Nephron progenitor cell (in vitro differentiated cells): ENCODE measurements around the gene ABCG2.
"Not testable (repeated sequence)": the region's sequence is repeated elsewhere in the genome, so short reads cannot be mapped to it uniquely, and the experiment has no call there.

Source experiments
- DNase-seq: peaks from one replicate; pipeline ENCODE4 v3.0.0; 2021
- H3K27ac Mint-ChIP-seq: 2 replicates; pipeline ENCODE4 v1.8.0; 2021; ENCODE audit warnings: mild to moderate bottlenecking, moderate library complexity, mixed read lengths
- H3K27me3 Mint-ChIP-seq: 2 replicates; pipeline ENCODE4 v1.8.0; 2021; ENCODE audit warnings: mild to moderate bottlenecking, low read depth, mixed read lengths; ENCODE audit not compliant: poor library complexity
- H3K36me3 Mint-ChIP-seq: 2 replicates; pipeline ENCODE4 v1.8.0; 2021; ENCODE audit warnings: low read depth, mixed read lengths
- H3K4me1 Mint-ChIP-seq: 2 replicates; pipeline ENCODE4 v1.8.0; 2021; ENCODE audit warnings: mixed read lengths
- H3K4me3 Mint-ChIP-seq: 2 replicates; pipeline ENCODE4 v1.8.0; 2021; ENCODE audit warnings: mild to moderate bottlenecking, moderate library complexity, mixed read lengths
- H3K9me3 Mint-ChIP-seq: 2 replicates; pipeline ENCODE4 v1.8.0; 2021; ENCODE audit warnings: mild to moderate bottlenecking, moderate library complexity, mixed read lengths
- TF ChIP-seq, protein P1 (sequence below): fragments of 200-600 bp; sonication (generic); IDR thresholded peaks from 2 replicates; pipeline ENCODE4 v1.5.0; 2021; ENCODE audit warnings: antibody characterized with exemption

The ABCG2 gene

GRCh38 chr4:88162626-88163025 is 4.2 kb upstream of the ABCG2 start:
- Mint-ChIP-seq H3K9me3 (peaks cover 15% of the 10 kb centered on the region), H3K4me3 (no peak overlapping the region), H3K36me3 (no peaks in the 10 kb centered on the region), H3K27ac (peak overlapping the region; percentile 78), H3K4me1 (peaks cover 41% of the 10 kb centered on the region), H3K27me3 (peaks cover 19% of the 10 kb centered on the region)
- TF ChIP-seq, protein P1, sequence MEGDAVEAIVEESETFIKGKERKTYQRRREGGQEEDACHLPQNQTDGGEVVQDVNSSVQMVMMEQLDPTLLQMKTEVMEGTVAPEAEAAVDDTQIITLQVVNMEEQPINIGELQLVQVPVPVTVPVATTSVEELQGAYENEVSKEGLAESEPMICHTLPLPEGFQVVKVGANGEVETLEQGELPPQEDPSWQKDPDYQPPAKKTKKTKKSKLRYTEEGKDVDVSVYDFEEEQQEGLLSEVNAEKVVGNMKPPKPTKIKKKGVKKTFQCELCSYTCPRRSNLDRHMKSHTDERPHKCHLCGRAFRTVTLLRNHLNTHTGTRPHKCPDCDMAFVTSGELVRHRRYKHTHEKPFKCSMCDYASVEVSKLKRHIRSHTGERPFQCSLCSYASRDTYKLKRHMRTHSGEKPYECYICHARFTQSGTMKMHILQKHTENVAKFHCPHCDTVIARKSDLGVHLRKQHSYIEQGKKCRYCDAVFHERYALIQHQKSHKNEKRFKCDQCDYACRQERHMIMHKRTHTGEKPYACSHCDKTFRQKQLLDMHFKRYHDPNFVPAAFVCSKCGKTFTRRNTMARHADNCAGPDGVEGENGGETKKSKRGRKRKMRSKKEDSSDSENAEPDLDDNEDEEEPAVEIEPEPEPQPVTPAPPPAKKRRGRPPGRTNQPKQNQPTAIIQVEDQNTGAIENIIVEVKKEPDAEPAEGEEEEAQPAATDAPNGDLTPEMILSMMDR = no peak
- peak; percentile 35 for DNase-seq

DNA sequence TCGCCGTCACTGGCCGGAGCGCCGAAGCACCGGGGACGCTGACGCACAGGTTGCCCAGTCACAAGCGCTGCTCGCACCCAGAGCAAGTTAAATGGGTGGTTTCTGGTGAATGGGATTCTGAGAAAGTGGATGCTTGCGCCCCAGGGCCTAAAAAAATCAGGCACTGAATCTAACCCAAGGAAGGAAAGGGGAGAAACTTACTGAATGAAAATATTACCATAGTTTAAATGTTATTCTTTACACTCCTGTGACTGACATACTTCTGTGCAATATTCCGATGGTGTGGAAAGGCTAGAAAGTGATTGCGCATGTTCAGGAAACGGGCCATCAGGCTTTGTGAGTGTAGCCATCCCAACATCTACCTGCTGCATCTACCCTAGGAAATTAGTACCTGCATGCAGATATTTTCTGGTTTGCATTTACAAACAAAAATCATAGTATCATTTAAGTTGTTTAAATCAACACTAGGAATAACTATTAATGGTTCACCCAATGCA is 838 bp upstream of the ABCG2 start:
- TF ChIP-seq, protein P1 = no peak
- Mint-ChIP-seq H3K4me1 (peaks cover 29% of the 10 kb centered on the region), H3K4me3 (peak overlapping the region; percentile 87), H3K9me3 (peaks cover 8% of the 10 kb centered on the region), H3K27ac (no peak overlapping the region), H3K27me3 (peaks cover 30% of the 10 kb centered on the region), H3K36me3 (no peaks in the 10 kb centered on the region)
- no peak for DNase-seq

DNA sequence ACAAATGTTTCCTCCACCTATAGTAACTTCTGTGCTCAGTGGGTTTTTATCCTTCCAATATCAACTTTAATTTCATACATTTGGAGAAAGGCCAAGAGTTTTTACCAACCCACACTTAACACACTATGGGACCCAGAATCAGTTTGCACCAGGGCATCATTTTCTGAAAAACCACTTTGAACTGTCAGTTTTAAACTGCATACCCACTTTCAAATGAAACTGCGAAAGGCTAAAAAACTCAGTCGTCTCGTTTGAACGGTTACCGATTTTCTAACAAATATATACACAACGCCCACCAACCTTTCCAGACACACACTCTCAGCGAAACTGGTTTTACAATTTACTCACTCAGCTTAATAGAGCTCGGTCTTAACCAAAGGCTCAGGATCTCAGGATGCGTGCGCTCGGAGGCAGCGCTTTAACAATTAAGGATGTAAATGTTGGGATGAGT is 376 bp downstream of the ABCG2 start:
- H3K27me3 Mint-ChIP-seq = peaks cover 30% of the 10 kb centered on the region
- TF ChIP-seq, protein P1 = no peak
- no peak for DNase-seq
- H3K4me3 Mint-ChIP-seq = peak overlapping the region; percentile 79
- peaks cover 22% of the 10 kb centered on the region for H3K4me1 Mint-ChIP-seq
- no peaks in the 10 kb centered on the region for H3K36me3 Mint-ChIP-seq
- peaks cover 3% of the 10 kb centered on the region for H3K9me3 Mint-ChIP-seq
- H3K27ac Mint-ChIP-seq = no peak overlapping the region

DNA sequence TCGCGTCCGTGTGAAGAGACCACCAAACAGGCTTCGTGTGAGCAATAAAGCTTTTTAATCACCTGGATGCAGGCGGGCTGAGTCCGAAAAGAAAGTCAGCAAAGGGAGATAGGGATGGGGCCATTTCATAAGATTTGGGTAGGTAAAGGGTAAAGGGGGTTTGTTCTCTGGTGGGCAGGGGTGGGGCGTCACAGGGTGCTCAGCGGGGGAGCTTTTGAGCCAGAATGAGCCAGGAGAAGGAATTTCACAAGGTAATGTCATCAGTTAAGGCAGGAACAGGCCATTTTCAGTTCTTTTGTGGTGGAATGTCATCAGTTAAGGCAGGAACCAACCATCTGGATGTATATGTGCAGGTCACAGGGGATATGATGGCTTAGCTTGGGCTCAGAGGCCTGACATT is 6.1 kb downstream of the ABCG2 start:
- not testable (repeated sequence) for H3K9me3 Mint-ChIP-seq, DNase-seq, H3K36me3 Mint-ChIP-seq, H3K4me3 Mint-ChIP-seq, H3K27ac Mint-ChIP-seq
- Mint-ChIP-seq H3K27me3 (peaks cover 12% of the 10 kb centered on the region), H3K4me1 (peaks cover 10% of the 10 kb centered on the region)

DNA sequence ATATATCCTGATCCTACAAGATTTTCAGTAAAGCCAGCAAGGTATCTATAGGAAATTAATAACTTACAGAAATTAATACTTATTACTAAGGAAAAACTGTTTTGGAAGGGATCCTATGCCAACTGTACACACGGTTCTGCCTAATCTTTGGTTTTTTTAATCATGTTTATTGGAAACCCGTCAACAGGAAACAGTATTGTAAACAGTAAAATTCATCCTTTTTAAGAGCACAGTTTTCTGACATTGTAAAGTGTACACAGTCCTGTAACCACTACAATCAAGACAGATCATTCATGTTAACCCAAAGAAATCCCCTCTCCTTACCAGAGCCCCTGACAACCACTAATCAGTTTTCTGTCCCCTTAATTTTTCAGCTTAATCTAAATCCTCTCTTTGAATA is 9.9 kb downstream of the ABCG2 start:
- Mint-ChIP-seq H3K9me3 (no peaks in the 10 kb centered on the region), H3K27ac (no peak overlapping the region), H3K36me3 (no peaks in the 10 kb centered on the region), H3K4me3 (no peak overlapping the region), H3K4me1 (peaks cover 10% of the 10 kb centered on the region), H3K27me3 (peaks cover 8% of the 10 kb centered on the region)
- DNase-seq = no peak
- TF ChIP-seq, protein P1 = no peak

- Mint-ChIP-seq H3K4me1 (peaks cover 7% of the 10 kb centered on the region), H3K27ac (peak overlapping the region; percentile 38), H3K27me3 (peaks cover 8% of the 10 kb centered on the region), H3K36me3 (no peaks in the 10 kb centered on the region), H3K9me3 (no peaks in the 10 kb centered on the region), H3K4me3 (no peak overlapping the region)
- DNase-seq = no peak
- TF ChIP-seq, protein P1 = no peak
Measured at GRCh38 chr4:88147799-88148217, 10.6 kb downstream of the ABCG2 start.
